ENCODE results near the gene AFG1L.
"Not testable (repeated sequence)": the region's sequence is repeated elsewhere in the genome, so short reads cannot be mapped to it uniquely, and the experiment has no call there.

Gene AFG1L

DNA sequence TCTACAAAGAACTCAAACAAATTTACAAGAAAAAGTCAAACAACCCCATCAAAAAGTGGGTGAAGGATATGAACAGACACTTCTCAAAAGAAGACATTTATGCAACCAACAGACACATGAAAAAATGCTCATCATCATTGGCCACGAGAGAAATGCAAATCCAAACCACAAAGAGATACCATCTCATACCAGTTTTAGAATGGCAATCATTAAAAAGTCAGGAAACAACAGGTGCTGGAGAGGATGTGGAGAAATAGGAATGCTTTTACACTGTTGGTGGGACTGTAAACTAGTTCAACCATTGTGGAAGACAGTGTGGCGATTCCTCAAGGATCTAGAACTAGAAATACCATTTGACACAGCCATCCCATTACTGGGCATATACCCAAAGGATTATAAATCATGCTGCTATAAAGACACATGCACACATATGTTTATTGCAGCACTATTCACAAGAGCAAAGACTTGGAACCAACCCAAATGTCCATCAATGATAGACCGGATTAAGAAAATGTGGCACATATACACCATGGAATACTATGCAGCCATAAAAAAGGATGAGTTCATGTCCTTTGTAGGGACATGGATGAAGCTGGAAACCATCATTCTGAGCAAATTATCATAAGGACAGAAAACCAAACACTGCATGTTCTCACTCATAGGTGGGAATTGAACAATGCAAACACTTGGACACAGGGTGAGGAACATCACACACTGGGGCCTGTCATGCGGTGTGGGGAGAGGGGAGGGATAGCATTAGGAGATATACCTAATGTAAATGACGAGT, 121.4 kb downstream of the AFG1L start:
- DNase-seq (ENCODE audit: low read depth in 2 of 2): not testable (repeated sequence)

GRCh38 chr6:108417027-108417426, 122.2 kb downstream of the AFG1L start:
- no peak for DNase-seq (ENCODE audit: low read depth in 2 of 2)

GRCh38 chr6:108419474-108419873, 124.6 kb downstream of the AFG1L start:
- DNase-seq (ENCODE audit: low read depth in 2 of 2): no peak

DNA sequence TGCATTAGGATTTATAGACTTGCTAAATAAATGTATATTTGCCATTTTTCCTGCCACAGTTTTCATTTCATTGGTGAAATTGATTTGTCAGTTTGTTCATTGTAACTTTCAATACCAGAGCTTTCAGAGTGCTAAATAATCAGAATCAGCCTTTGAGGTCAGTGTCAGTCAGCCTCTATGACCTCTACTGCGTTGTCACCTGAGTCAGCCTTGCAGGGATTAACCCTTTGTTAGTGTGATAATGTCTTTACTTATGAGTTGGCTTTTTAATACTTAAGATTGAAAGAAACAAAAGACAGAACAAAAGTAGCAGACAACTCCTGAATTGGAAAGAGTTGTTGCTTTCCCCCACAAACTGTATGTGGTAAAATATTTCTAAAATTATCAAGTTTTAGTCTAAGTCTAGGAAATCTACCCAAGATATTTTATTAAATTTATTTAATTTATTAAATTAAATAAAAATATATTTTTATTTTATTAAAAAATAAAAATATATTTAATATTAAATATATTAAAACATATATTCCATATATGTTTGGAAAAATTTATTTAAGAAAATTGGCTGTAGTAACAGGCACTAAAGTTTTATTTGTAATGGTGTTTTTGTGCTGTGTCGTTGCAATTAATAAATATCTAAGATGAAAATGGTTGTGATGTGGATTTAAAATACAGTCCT, 125.2 kb downstream of the AFG1L start:
- no peak for DNase-seq (ENCODE audit: low read depth in 2 of 2)

DNA sequence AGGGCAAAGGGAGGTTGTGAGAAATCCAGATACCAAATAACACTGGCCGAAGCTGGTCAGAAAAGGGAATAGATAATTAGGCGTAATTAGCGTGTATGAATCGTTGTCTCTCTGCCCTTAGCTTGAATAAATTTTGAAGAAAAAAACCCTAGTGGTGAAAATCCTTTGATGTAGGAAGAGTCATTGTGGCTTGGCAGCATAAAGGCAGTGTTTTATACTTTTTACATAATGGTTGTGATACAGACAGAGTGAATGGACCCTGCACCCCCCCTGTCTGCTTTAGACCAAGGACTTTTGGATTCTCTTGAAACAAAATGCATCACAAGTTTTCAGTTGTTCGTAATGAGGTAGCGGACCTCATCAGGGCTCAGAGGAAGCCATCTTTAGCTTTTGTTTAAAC, 126.5 kb downstream of the AFG1L start:
- no peak for DNase-seq (ENCODE audit: low read depth in 2 of 2)

DNA sequence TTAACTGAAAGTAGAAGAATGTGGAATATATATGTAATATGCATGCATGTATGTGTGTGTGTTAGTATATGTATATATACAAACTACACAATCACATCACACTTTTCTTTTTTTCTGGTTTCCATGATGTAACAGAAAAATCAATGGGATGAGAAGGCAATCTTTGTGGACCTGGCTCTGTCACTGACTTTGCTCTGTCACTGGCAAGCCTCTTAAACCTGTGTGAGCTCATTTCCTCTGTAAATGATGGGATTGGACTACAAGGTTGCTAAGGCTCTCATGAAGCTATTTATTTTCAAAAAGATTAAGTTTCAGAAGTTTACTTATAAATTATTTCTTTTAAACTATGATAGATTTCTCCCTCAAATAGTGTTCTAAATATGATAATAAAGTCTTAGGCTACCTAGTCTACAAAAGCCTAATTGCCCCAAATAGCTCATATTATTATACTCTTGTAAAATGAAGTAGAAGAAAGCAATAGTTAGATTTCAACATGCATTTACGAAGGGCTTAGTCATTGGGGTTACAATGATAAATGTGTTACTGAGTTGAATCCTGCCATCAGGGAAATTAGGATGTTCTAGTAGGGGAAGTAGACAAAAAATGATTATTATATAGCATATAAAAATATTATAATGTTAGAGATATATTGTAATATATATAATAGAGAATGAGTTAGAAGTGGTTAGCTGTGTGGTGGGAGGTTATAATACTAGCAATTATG, 129.3 kb downstream of the AFG1L start:
- no peak for DNase-seq (ENCODE audit: low read depth in 2 of 2)

DNA sequence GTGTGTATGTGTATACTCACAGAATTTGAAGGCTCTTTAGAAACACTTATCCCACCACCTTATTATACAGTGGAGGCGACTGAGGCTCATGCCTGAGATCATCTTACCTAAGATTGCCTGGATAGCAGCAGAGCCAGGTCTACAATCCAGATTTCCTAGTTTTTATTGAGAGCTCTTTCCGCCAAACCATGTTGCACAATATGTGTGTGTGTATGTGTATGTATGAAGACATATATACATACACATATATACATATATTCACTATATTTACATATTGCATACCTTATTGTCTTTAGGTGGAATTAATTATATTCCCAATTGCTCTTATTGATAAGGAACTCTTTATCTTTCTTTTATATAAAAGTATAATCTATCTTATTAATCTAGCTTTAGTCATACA, 130.6 kb downstream of the AFG1L start:
- DNase-seq (ENCODE audit: low read depth in 2 of 2): no peak

- DNase-seq (ENCODE audit: low read depth in 2 of 2): no peak
Measured at GRCh38 chr6:108432143-108432542, 137.3 kb downstream of the AFG1L start.

DNA sequence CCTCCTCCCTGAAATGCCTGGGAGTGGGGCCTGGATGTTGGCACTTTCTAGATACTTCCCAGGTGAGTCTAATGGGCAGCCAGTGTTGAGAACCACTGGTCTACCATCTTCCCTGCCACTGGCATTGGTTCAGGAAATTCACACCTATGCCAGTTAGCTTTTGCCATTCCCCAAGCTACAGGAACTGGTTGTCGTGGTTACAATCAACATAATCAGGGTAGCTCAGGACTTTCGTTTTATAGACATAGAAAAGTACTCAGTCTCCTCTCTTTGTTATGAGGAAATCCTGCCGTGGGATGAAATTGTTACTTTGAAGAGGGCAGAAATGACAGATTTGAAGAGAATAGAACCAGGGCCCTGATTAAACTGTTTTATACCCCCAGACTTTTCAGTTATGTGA, 137.9 kb downstream of the AFG1L start:
- DNase-seq (ENCODE audit: low read depth in 2 of 2): no peak

- DNase-seq (ENCODE audit: low read depth in 2 of 2): no peak
Measured at GRCh38 chr6:108434222-108434621, 139.4 kb downstream of the AFG1L start.

GRCh38 chr6:108435391-108435790, 140.5 kb downstream of the AFG1L start:
- no peak for DNase-seq (ENCODE audit: low read depth in 2 of 2)

DNA sequence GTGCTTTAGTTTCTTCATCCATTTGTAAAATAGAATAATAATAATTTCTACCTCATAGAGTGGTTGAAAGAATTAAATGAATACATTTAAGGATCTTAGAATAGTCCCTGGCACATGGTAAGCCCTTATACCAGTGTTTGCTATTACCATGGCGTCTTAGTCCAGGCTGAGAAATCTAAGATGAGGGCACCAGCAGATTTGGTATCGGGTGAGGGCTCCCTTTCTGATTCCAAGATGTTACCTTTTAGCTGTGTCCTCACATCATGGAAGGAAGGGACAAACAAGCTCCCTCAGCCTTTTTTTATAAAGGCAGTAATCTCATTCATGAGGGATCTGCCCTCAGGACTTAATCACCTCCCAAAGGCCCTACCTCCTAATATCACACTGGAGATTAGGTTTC, 141.9 kb downstream of the AFG1L start:
- DNase-seq (ENCODE audit: low read depth in 2 of 2): no peak

- no peak for DNase-seq (ENCODE audit: low read depth in 2 of 2)
Measured at GRCh38 chr6:108437821-108438220, 143.0 kb downstream of the AFG1L start.

DNA sequence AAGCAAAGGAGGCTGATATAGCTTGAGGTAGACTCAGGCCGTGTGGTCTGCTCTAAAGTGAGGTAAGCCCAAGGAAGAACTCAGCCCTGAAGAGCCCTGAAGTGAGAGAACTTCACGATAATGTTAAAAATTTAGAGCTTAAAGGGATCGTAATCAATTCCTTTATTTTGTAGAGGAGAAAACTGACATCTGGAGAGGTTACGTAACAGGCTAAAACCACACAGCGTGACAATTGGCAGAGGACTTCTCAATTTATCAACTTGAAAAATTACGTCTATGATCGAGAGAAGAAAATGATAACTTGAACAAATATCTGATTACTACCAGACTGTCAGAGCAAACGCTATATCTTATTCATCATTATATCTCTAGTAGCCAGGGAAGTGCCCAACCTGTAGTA, 144.1 kb downstream of the AFG1L start:
- no peak for DNase-seq (ENCODE audit: low read depth in 2 of 2)

- DNase-seq (ENCODE audit: low read depth in 2 of 2): no peak
Measured at GRCh38 chr6:108441141-108441540, 146.3 kb downstream of the AFG1L start.

DNA sequence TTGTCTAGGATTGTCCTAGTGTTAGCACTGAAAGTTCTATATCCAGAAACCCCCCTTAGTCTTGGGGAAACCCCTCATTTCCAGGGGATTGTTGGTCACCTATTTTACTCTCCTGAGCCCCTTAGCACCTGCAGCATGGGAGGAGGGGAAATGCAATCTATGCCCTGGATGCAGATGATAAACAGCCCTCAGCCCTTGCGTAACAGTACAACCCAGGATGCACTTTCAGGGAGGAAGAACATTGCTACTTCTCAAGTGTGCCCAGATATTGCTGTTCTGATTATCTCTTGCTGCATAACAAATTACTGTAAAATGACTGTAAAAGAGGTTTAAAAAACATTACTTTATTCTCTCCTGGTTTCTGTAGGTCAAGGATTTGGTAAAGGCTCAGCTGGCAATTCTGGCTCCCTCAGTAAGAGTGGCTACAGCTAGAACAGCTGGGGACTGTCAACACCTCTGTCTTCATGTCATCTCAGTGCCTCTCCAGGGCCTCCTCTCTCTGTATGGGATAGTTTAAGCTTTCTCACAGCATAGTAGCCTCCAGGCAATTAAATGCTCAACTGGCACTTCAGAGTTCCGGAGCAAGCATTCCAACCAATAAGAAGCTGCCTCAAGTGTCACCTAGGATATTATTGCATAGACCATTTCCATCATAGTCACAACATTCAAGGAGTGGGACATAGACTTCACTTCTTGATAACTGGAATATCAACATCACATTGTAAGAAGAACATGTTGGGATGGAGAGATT, 148.1 kb downstream of the AFG1L start:
- no peak for DNase-seq (ENCODE audit: low read depth in 2 of 2)

- DNase-seq (ENCODE audit: low read depth in 2 of 2): no peak
Measured at GRCh38 chr6:108446629-108447150, 151.8 kb downstream of the AFG1L start.

- no peak for DNase-seq (ENCODE audit: low read depth in 2 of 2)
Measured at GRCh38 chr6:108448481-108448880, 153.6 kb downstream of the AFG1L start.

DNA sequence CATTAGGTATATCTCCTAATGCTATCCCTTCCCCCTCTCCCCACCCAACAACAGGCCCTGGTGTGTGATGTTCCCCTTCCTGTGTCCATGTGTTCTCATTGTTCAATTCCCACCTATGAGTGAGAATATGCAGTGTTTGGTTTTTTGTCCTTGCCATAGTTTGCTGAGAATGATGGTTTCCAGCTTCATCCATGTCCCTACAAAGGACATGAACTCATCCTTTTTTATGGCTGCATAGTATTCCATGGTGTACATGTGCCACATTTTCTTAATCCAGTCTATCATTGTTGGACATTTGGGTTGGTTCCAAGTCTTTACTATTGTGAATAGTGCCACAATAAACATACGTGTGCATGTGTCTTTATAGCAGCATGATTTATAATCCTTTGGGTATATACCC, 154.9 kb downstream of the AFG1L start:
- DNase-seq (ENCODE audit: low read depth in 2 of 2): not testable (repeated sequence)

DNA sequence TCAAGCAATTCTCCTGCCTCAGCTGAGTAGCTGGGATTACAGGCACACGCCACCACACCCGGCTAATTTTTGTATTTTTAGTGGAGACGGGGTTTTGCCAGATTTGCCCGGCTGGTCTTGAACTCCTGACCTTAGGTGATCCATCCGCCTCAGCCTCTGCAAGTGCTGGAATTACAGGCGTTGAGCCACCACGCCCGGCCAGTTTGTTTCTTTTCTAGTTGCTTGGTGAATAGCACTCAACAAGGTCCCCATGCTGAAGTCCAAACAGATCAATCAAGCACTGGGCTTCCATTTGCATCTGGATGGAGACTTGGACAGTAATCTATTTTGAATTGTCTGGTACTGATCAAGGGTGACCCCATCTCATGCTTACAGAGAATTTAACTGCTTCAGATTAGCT, 157.0 kb downstream of the AFG1L start:
- DNase-seq (ENCODE audit: low read depth in 2 of 2): no peak

GRCh38 chr6:108452711-108453195, 157.9 kb downstream of the AFG1L start:
- DNase-seq (ENCODE audit: low read depth in 2 of 2): no peak
